GM18517 (cell line): Measurements from ENCODE around the gene RPE65.
"Not testable (repeated sequence)": the region's sequence is repeated elsewhere in the genome, so short reads cannot be mapped to it uniquely, and the experiment has no call there.

Experiments used
- ATAC-seq: cut with Tn5 transposase; IDR thresholded peaks from one replicate; pipeline ENCODE4 v1.9.1; 2021; ENCODE audit warnings: mild to moderate bottlenecking, moderate library complexity; ENCODE audit not compliant: unreplicated experiment

Gene RPE65

DNA sequence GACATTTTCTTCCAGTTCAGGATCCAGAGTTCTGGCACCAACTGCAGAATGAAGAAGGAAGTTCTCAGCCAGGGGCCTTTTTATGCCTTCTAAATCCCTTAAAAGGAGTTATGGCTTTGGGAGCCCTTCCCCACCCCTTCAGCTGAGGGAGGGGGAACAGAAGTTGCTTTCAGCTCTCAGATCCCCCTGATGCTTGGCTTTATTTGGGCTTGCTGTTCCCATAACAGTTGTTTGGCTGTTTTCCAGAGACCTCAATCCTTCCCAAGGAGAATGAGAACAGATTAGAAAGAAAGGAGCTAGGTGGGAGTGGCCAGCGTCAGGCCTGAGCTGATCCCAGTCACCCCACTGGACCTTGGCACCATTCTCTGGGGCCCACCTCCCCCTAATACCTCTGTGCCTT, at the start of gene RPE65:
TSS of gene RPE65 (minus strand) at position 54 of the 400 bp plus-strand sequence. CDS start at position 5, 49 bp downstream.
- no peak for ATAC-seq

- ATAC-seq: peak; percentile 12
These were observed 47.6 kb upstream of the RPE65 start for GRCh38 chr1:68497358-68497698.

- ATAC-seq: peak; percentile 95
These were observed 47.1 kb upstream of the RPE65 start, which contains the start of gene DEPDC1 for GRCh38 chr1:68496680-68497357. Gene DEPDC1, minus strand, starts transcription at chr1:68497082. Its CDS starts 83 bp downstream, at chr1:68496999.

- peak; percentile 26 for ATAC-seq
These were observed 46.4 kb upstream of the RPE65 start for GRCh38 chr1:68495968-68496679.

DNA sequence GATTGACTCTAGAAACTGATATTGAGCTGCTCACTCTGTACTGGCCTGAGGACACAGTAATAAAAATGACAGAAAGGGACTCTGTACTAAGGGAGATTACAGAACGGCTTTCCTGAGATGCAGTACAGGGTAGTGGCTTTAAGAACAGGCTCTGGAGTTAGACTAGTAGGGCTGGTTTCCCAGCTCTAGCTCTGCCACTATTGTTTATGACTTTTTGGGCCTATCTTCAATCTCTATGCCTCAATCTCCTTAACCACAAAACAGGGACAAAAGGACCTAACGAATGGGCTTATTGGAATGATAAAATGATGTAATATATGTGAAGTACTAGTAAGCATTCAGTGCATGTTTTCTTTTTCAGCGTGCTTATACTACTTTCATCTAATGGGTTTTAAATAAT, 45.8 kb upstream of the RPE65 start:
- ATAC-seq: no peak

DNA sequence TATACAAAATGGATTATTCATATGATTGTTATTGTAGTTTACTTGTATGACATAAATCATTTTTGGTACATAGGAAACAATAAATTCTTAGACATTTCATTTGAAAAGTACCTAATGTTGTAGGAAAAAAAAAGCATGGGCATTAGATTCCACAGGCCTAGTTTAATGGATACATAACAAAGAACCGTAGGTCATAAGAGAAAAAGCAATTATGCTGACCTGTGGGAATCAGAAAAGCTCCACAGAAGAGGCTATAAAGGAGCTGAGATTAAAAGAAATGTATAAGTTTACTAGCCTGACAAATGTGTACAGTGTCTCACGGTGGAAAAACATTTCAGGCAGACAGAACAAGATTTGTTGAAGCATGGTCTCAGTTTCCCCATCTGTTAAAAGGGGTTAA, 43.4 kb upstream of the RPE65 start:
- ATAC-seq: no peak

GRCh38 chr1:68492255-68492654, 42.5 kb upstream of the RPE65 start:
- ATAC-seq: not testable (repeated sequence)

DNA sequence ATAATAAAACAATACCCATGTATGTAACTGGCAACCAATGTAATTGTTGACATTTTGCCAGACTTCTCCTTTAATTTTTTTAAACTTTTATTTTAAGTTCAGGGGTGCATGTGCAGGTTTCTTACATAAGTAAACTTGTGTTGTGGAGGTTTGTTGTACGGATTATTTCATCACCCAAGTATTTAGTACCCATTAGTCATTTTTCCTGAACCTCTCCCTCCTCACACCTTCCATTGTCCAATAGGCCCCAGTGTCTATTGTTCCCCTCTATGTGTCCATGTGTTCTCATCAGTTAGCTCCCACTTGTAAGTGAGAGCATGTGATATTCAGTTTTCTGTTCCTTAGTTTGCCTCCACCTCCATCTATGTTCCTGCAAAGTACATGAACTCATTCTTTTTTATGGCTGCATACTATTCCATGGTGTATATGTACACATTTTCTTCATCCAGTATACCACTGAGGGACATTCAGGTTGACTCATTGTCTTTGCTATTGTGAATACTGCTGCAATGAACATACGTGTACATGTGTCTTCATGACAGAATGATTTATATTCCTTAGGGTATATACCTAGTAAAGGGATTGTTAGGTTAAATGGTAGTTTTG, 40.4 kb upstream of the RPE65 start:
- ATAC-seq: no peak

DNA sequence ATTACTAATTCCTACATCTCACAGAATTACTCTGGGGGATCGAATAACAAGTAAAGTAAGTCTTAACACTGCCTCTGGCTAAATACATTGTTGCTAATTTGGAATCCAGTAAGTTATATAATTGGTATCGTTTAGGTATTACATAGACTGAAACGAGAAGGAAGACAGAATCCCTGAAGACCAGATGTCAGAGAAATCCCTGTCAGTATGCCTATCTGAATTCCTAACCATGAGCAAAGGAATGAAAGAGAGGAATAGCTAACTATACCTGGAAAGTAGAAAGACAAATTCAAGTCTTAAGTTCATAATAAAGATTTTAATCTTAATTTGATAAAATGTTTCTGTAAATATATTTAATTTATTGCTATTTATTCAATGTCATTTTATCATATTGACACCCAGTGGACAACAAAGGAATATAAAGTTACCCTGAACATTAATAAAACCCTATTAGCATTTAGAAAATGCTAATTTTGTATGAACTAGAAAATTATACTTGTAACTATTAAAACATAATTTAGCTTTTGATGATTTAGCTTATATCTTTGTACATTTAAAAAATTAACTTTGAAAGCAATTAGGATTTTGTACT, 35.8 kb upstream of the RPE65 start:
- ATAC-seq: no peak

GRCh38 chr1:68484618-68485017, 34.9 kb upstream of the RPE65 start:
- ATAC-seq: no peak

- ATAC-seq: no peak
These were observed 31.3 kb upstream of the RPE65 start for GRCh38 chr1:68481041-68481440.

DNA sequence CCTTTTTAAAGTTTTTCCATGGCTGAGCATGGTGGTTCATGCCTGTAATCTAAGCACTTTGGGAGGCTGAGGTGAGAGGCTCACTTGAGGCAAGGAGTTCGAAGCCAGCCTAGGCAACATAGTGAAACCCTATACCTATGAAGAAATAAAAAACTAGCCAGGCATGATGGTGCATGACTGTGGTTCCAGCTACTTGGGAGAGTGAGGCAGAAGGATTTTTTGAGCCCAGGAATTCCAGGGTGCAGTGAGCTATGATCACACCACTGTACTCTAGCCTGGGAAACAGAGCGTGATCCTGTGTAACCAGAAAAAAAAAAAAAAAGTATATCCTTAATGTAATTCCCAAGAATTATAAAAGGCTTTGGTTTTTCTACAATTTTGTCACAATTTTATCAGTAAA, 29.7 kb upstream of the RPE65 start:
- no peak for ATAC-seq

DNA sequence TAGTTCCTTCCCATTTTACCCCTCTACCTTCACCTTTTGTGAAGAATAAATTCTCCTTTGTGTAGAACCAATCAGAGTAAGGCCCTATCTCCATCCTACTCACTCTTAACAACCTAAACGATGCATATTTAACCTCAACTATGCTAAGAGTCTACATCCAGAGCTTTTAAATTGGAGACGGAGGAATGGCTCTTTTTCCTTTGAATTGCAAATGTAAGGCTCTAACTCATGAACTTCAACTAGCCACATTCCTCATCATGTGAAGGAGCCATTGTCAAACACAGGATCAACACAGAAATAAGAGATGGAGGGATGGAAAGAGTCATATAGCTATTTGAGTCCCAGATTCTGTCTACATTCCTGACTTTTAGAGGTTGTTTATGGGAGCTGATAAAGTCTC, 28.9 kb upstream of the RPE65 start:
- no peak for ATAC-seq

GRCh38 chr1:68476626-68477025, 26.9 kb upstream of the RPE65 start:
- ATAC-seq: not testable (repeated sequence)

DNA sequence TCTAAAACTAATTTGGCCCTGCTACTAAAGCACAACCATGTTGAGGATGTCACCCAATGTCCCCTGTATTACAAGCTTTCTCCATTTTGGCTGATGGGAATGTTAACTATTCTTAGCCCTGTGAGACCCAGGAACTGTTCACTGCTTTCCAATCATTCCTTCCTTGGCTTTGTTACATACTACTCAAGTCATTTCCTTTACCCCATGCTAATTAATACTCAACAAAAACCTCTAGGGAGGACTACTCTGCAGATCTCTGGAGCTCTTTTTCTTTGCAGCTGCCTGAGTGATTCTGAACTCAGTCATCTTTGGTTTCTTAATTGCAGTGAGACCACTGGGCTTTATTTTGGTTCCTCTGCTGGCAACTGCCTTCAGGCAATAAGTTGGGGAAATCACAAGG, 23.3 kb upstream of the RPE65 start:
- no peak for ATAC-seq

DNA sequence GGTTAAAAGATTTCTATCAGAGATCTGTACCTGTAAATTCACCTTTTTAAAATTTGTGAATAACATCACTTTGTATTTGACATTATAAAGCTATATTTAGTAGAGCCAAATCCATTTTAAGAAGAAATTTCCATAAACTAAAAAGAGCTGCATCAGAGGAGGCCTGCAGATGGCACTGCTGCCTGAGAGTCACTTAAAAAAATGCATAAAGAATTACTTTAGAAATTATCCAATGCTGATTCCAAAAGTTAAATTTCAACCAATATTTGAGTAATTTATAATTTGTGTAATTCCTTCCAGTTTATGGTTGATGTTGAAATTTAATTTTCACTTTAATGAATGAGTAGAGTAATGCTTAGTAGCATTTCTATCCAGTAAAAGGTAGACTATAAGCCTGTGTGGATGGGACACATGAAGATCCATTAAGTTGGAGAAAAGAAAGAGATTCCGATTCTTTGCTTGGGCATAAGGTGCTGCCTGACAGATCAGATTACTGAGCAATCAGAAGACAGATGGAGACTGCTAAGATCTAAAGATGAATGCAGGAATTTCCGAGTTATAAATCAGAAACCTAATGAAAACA, 20.7 kb upstream of the RPE65 start:
- no peak for ATAC-seq

GRCh38 chr1:68464891-68465290, 15.1 kb upstream of the RPE65 start:
- no peak for ATAC-seq

- no peak for ATAC-seq
These were observed 11.2 kb upstream of the RPE65 start for GRCh38 chr1:68460935-68461334.

DNA sequence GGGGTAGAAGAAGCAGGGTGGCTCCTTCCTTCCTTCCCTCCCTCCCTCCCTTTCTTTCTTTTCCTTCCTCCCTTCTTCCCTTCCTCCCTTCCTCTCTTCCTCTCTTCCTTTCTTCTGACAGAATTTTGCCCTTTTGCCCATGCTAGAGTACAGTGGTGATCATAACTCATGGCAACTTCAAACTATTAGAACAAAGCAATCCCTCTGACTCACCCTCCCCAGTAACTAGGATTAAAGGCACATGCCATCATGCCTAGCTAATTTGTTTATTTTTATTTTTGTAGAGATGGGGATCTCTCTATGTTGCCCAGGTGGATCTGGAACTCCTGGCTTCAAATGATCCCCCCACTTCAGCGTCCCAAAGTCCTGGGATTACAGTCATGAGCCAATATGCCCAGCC, 10.0 kb upstream of the RPE65 start:
- ATAC-seq: no peak

- ATAC-seq: no peak
These were observed 9.3 kb upstream of the RPE65 start for GRCh38 chr1:68459091-68459490.

DNA sequence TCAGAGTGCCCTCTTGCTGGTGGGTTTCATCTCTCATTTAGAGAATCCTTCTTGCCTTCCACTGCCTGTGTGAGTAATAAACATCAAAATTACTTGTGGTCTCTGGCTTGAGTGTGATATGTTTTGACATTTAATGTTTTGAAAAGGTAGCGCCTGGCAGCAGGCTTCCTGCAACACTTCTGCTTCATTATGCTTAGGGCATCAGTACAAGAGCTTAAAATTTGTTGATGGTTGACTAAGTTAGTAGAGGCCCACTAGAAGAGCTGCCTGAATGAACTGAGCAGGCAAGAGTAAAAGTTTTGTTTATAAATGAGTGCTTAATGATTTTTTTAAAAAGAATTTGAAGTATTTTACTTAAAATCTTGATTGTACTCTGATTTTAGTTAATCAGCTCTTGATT, 6.4 kb upstream of the RPE65 start:
- no peak for ATAC-seq
